Rectal smooth muscle tissue (tissue), 1 donor: ENCODE data around the gene SKI.

Source experiments
- H3K27ac ChIP-seq: one replicate; pipeline ENCODE4 v1.7.0; 2013; ENCODE audit warnings: low read depth, low read length, inconsistent platforms
- H3K27me3 ChIP-seq: one replicate; pipeline ENCODE4 v1.7.0; 2013; ENCODE audit warnings: low read length; ENCODE audit not compliant: control insufficient read depth, insufficient read depth
- H3K36me3 ChIP-seq: one replicate; pipeline ENCODE4 v1.7.0; 2013; ENCODE audit warnings: low read length; ENCODE audit not compliant: control insufficient read depth, insufficient read depth
- H3K4me1 ChIP-seq: one replicate; pipeline ENCODE4 v1.7.0; 2013; ENCODE audit warnings: low read length; ENCODE audit not compliant: control insufficient read depth, insufficient read depth
- H3K4me3 ChIP-seq: one replicate; pipeline ENCODE4 v1.7.0; 2013; ENCODE audit warnings: low read length
- H3K9ac ChIP-seq: one replicate; pipeline ENCODE4 v1.7.0; 2013; ENCODE audit warnings: low read length

Gene SKI

GRCh38 chr1:2344744-2345296, 116.7 kb downstream of the SKI start:
- no peak overlapping the region for H3K27ac ChIP-seq
- no peaks in the 10 kb centered on the region for H3K4me1 ChIP-seq
- H3K27me3 ChIP-seq: no peaks in the 10 kb centered on the region
- H3K4me3 ChIP-seq: no peak overlapping the region
- H3K36me3 ChIP-seq: no peaks in the 10 kb centered on the region
- H3K9ac ChIP-seq: no peak overlapping the region

- H3K4me1 ChIP-seq: no peaks in the 10 kb centered on the region
- no peaks in the 10 kb centered on the region for H3K27me3 ChIP-seq
- H3K4me3 ChIP-seq: no peak overlapping the region
- no peak overlapping the region for H3K9ac ChIP-seq
- H3K27ac ChIP-seq: no peak overlapping the region
- H3K36me3 ChIP-seq: no peaks in the 10 kb centered on the region
Measured at GRCh38 chr1:2345297-2346075, 117.4 kb downstream of the SKI start.

GRCh38 chr1:2346691-2347408, 118.7 kb downstream of the SKI start:
- no peak overlapping the region for H3K27ac ChIP-seq
- H3K27me3 ChIP-seq: no peaks in the 10 kb centered on the region
- no peaks in the 10 kb centered on the region for H3K36me3 ChIP-seq
- H3K4me3 ChIP-seq: no peak overlapping the region
- no peak overlapping the region for H3K9ac ChIP-seq
- H3K4me1 ChIP-seq: no peaks in the 10 kb centered on the region

- Histone ChIP-seq H3K36me3 (no peaks in the 10 kb centered on the region), H3K4me3 (no peak overlapping the region), H3K27ac (no peak overlapping the region), H3K4me1 (no peaks in the 10 kb centered on the region), H3K9ac (no peak overlapping the region), H3K27me3 (no peaks in the 10 kb centered on the region)
Measured at GRCh38 chr1:2347409-2347785, 119.3 kb downstream of the SKI start.

GRCh38 chr1:2347896-2348295, 119.8 kb downstream of the SKI start:
- no peaks in the 10 kb centered on the region for H3K36me3 ChIP-seq
- no peaks in the 10 kb centered on the region for H3K4me1 ChIP-seq
- H3K27me3 ChIP-seq: no peaks in the 10 kb centered on the region
- no peak overlapping the region for H3K9ac ChIP-seq
- no peak overlapping the region for H3K27ac ChIP-seq
- H3K4me3 ChIP-seq: no peak overlapping the region

- no peaks in the 10 kb centered on the region for H3K27me3 ChIP-seq
- no peaks in the 10 kb centered on the region for H3K4me1 ChIP-seq
- no peak overlapping the region for H3K27ac ChIP-seq
- no peak overlapping the region for H3K9ac ChIP-seq
- no peaks in the 10 kb centered on the region for H3K36me3 ChIP-seq
- no peak overlapping the region for H3K4me3 ChIP-seq
Measured at GRCh38 chr1:2348346-2349325, 120.5 kb downstream of the SKI start.

- Histone ChIP-seq H3K27me3 (no peaks in the 10 kb centered on the region), H3K4me1 (peaks cover 2% of the 10 kb centered on the region), H3K9ac (no peak overlapping the region), H3K27ac (no peak overlapping the region), H3K36me3 (no peaks in the 10 kb centered on the region), H3K4me3 (no peak overlapping the region)
Measured at GRCh38 chr1:2349806-2350205, 121.7 kb downstream of the SKI start.

- Histone ChIP-seq H3K4me3 (no peak overlapping the region), H3K27ac (no peak overlapping the region), H3K4me1 (peaks cover 4% of the 10 kb centered on the region), H3K27me3 (no peaks in the 10 kb centered on the region), H3K9ac (no peak overlapping the region), H3K36me3 (no peaks in the 10 kb centered on the region)
Measured at GRCh38 chr1:2350501-2350900, 122.4 kb downstream of the SKI start.

GRCh38 chr1:2350911-2351655, 123.0 kb downstream of the SKI start:
- no peak overlapping the region for H3K4me3 ChIP-seq
- no peaks in the 10 kb centered on the region for H3K27me3 ChIP-seq
- no peak overlapping the region for H3K27ac ChIP-seq
- no peak overlapping the region for H3K9ac ChIP-seq
- peaks cover 4% of the 10 kb centered on the region for H3K4me1 ChIP-seq
- no peaks in the 10 kb centered on the region for H3K36me3 ChIP-seq

GRCh38 chr1:2351723-2352122, 123.6 kb downstream of the SKI start:
- Histone ChIP-seq H3K4me1 (peaks cover 4% of the 10 kb centered on the region), H3K27ac (no peak overlapping the region), H3K4me3 (no peak overlapping the region), H3K27me3 (no peaks in the 10 kb centered on the region), H3K36me3 (no peaks in the 10 kb centered on the region), H3K9ac (no peak overlapping the region)

GRCh38 chr1:2352341-2352896, 124.3 kb downstream of the SKI start:
- no peaks in the 10 kb centered on the region for H3K27me3 ChIP-seq
- no peak overlapping the region for H3K9ac ChIP-seq
- peaks cover 4% of the 10 kb centered on the region for H3K4me1 ChIP-seq
- H3K4me3 ChIP-seq: no peak overlapping the region
- H3K27ac ChIP-seq: no peak overlapping the region
- no peaks in the 10 kb centered on the region for H3K36me3 ChIP-seq
